GM18867 (cell line): Measurements from ENCODE around the gene NRG4.
"Not testable (repeated sequence)": the region's sequence is repeated elsewhere in the genome, so short reads cannot be mapped to it uniquely, and the experiment has no call there.

Source experiments
- ATAC-seq: cut with Tn5 transposase; IDR thresholded peaks from one replicate; pipeline ENCODE4 v1.9.1; 2021; ENCODE audit warnings: mild to moderate bottlenecking, moderate library complexity; ENCODE audit not compliant: unreplicated experiment

Gene NRG4

DNA sequence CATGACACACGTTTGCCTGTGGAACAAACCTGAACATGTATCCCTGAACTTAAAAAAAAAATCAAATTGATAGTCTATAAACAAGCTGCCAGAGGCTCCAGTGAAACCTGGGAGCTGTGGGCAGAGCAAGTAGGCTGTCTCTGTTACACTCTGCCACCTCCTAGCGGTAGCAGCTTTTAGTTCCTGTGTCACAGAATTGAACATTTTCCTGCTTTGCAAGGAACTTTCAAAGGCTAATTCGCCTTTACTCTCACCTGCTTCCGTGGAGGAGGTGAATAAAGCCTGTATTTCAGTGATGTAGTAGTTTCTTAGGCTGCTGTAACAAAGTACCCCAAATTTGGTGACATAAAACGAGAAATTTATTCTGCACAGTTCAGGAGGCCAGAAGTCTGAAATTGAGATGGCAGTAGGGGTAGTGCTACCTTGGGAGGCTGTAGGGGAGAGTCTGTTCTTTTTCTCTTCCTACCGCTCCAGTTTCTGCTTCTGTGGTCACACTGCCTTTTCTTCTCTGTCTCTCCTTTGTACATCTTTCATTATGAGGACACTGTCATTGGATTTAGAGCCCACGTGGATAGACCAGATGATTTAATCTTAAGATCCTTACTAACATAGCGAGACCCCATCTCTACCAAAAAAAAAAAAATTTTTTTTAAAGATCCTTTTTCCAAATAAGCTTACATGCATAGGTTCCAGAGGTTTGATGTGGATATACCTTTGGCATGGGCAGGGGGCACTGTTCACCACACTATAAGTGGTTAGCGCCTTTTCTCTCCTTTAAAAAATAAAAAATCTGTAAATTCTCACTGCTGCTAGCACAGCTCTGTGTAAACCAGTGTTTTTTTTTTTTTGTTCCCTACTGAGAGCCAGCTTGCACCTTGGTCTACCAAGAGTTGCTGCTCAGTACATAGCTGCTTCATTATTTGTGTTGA, 83.3 kb downstream of the NRG4 start:
- ATAC-seq = no peak

- ATAC-seq = no peak
Measured at GRCh38 chr15:75927601-75928000, 84.6 kb downstream of the NRG4 start.

DNA sequence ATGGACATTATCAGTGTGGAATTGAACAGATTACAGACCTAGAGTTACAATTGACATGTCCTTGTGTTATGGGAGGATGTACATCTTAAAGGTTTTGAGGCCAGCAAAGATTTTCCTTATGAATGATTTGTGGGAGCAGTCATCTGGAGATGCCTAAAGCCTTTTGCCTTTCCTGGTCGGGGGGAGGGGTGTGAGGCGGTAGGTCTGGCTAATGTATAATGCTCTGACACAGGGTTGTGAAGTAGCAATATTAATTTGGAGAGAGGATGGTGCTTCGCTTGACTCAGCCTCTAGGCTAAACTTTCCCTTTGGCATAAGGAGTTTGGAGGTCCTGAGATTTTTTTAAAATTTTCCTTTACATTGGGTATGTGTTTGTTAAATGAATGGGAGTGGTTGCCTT, 85.3 kb downstream of the NRG4 start:
- ATAC-seq = no peak

- ATAC-seq = no peak
Measured at GRCh38 chr15:75925440-75925839, 86.8 kb downstream of the NRG4 start.

DNA sequence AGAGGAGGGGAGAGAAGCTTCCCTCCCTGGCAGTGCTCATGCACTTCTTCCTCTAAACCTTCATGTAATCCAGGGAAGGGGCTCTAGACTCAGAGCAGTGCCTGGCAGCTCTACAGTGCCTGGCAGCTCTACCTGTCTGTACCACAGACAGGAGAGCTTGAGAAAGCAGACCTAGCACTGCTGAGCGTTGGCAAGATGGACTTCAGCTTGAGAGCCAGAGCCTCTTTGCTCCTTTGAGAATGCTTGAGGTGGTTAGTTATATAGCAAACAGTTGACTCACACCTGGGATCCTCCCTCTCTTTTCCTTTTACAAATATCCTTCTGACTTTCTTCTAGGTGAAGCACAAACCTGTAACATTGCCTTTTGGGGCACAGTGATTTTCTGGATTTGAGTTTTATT, 87.6 kb downstream of the NRG4 start:
- ATAC-seq = no peak

GRCh38 chr15:75923756-75924155, 88.5 kb downstream of the NRG4 start:
- ATAC-seq = no peak

GRCh38 chr15:75921732-75922703, 90.2 kb downstream of the NRG4 start:
- no peak for ATAC-seq

GRCh38 chr15:75920079-75920478, 92.1 kb downstream of the NRG4 start:
- ATAC-seq = no peak

GRCh38 chr15:75918135-75918534, 94.1 kb downstream of the NRG4 start:
- no peak for ATAC-seq

DNA sequence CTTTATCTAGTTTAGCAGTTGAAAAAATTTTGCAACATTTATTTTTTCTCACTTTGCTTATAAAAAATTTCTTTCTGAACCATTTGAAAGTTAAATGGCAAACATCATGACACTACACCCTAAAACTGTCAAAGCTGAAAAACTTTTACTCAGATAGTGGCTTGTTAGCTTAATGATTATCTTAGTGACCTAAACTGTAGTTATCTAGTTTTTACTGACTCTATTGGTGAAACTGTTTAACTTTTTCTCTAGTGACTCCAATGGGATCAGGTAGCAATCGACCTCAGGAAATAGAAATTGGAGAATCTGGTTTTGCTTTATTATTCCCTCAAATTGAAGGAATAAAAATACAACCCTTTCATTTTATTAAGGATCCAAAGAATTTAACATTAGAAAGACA, 95.2 kb downstream of the NRG4 start:
- no peak for ATAC-seq

GRCh38 chr15:75910355-75910754, 101.9 kb downstream of the NRG4 start:
- ATAC-seq = not testable (repeated sequence)

DNA sequence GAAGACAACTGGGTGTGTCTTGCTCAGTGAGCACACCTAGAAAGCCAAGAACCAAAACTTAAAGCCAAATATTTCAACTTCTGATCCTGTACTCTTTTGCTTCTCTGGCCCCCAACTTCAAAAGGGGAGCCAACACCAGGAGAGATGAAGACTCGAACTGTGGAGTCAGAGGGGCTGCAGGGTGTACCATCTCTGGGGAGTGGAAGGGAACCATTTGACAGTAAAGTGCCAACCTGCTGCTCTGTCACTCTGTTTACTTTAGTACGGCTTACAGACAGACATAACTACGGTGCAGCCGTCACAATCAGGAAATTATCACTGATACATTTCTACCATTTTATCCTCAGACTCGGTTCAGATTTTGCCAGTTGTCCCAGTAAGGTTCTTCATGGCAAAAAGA, 107.0 kb downstream of the NRG4 start:
- ATAC-seq = no peak

GRCh38 chr15:75903331-75904239, 108.6 kb downstream of the NRG4 start, which contains the start of gene FBXO22:
Gene FBXO22 (plus strand): TSS chr15:75903878. CDS start chr15:75903964, 86 bp downstream.
- ATAC-seq = peak; percentile 91

DNA sequence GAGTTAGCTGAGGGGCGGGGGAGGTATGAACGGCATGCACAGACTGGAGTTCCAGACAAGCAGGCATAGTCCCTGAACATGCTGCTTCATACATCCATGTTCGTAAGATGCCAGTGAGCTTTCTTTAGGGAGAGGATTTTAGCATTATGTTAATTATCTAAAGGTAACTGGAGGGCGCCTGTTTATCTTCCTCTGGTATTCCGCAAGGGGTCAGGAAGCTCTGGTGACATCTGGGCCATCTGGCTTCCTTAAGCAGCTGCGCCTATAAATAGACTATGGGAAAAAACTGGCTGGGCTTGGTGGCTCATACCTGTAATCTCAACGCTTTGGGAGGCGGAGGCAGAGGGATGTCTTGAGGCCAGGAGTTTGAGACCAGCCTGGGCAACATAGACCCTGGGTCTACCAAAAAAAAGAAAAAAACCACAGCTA, 110.1 kb downstream of the NRG4 start:
- no peak for ATAC-seq

- no peak for ATAC-seq
Measured at GRCh38 chr15:75900577-75900976, 111.6 kb downstream of the NRG4 start.

- no peak for ATAC-seq
Measured at GRCh38 chr15:75895731-75896130, 116.5 kb downstream of the NRG4 start.

- ATAC-seq = no peak
Measured at GRCh38 chr15:75891895-75892294, 120.3 kb downstream of the NRG4 start.
